NCI-H526 treated with DMSO at 0.1 percent for 48 hours (cell line): ENCODE data around the gene KCNJ14.
"Not testable (repeated sequence)": the region's sequence is repeated elsewhere in the genome, so short reads cannot be mapped to it uniquely, and the experiment has no call there.

Experiments used
- DNase-seq: peaks from one replicate; lab custom pipeline; 2025; lab: John Stamatoyannopoulos, UW

Gene KCNJ14

GRCh38 chr19:48488478-48488877, 33.1 kb downstream of the KCNJ14 start:
- DNase-seq: not testable (repeated sequence)

GRCh38 chr19:48489608-48490216, 34.3 kb downstream of the KCNJ14 start:
- DNase-seq: peak; percentile 44

GRCh38 chr19:48490981-48491792, 35.8 kb downstream of the KCNJ14 start:
- DNase-seq: no peak

- DNase-seq: no peak
These were observed 36.4 kb downstream of the KCNJ14 start for GRCh38 chr19:48491793-48492123.

- peak; percentile 93 for DNase-seq
These were observed 37.7 kb downstream of the KCNJ14 start for GRCh38 chr19:48492925-48493717.

- no peak for DNase-seq
These were observed 38.5 kb downstream of the KCNJ14 start for GRCh38 chr19:48493718-48494401.

- no peak for DNase-seq
These were observed 40.0 kb downstream of the KCNJ14 start for GRCh38 chr19:48495396-48495795.

GRCh38 chr19:48496959-48497727, 41.8 kb downstream of the KCNJ14 start:
- DNase-seq: no peak

GRCh38 chr19:48497728-48498594, 42.6 kb downstream of the KCNJ14 start:
- DNase-seq: no peak

- no peak for DNase-seq
These were observed 43.4 kb downstream of the KCNJ14 start for GRCh38 chr19:48498595-48499311.

GRCh38 chr19:48499316-48500090, 44.1 kb downstream of the KCNJ14 start:
- no peak for DNase-seq

- DNase-seq: no peak
These were observed 45.6 kb downstream of the KCNJ14 start for GRCh38 chr19:48500830-48501493.

- peak; percentile 95 for DNase-seq
These were observed 46.3 kb downstream of the KCNJ14 start for GRCh38 chr19:48501494-48502349.

- no peak for DNase-seq
These were observed 47.1 kb downstream of the KCNJ14 start for GRCh38 chr19:48502350-48503018.

- no peak for DNase-seq
These were observed 50.9 kb downstream of the KCNJ14 start for GRCh38 chr19:48506138-48506733.

GRCh38 chr19:48507911-48508439, 52.6 kb downstream of the KCNJ14 start:
- no peak for DNase-seq
